ENCODE data around the gene ANKRD33B.
"Not testable (repeated sequence)": the region's sequence is repeated elsewhere in the genome, so short reads cannot be mapped to it uniquely, and the experiment has no call there.

The ANKRD33B gene

GRCh38 chr5:10633271-10634049, 69.6 kb downstream of the ANKRD33B start:
- no peak overlapping the region for H3K4me3 ChIP-seq (ENCODE audit: low read depth, low read length)

DNA sequence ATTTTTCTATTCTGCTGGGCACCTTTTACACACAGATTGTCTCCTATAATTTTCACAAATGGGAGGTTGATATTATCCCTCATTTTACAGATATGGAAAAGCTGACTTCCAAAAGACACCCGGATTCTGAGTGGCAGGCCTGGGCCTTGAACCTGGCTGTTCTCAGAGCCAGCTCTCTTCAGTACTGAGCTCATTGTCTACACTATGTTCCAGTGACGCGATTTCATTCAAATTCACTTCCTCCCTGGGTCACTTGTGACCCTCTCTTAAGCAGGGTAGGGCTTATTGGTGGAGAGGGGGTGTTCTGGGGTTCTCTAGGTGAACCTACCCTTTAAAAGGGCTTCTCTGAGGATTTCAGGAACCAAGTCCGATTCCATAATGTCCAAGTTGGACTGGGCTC, 70.2 kb downstream of the ANKRD33B start:
- H3K4me3 ChIP-seq (ENCODE audit: low read depth, low read length) = no peak overlapping the region

- no peak overlapping the region for H3K4me3 ChIP-seq (ENCODE audit: low read depth, low read length)
These were observed 70.7 kb downstream of the ANKRD33B start for GRCh38 chr5:10634562-10634961.

DNA sequence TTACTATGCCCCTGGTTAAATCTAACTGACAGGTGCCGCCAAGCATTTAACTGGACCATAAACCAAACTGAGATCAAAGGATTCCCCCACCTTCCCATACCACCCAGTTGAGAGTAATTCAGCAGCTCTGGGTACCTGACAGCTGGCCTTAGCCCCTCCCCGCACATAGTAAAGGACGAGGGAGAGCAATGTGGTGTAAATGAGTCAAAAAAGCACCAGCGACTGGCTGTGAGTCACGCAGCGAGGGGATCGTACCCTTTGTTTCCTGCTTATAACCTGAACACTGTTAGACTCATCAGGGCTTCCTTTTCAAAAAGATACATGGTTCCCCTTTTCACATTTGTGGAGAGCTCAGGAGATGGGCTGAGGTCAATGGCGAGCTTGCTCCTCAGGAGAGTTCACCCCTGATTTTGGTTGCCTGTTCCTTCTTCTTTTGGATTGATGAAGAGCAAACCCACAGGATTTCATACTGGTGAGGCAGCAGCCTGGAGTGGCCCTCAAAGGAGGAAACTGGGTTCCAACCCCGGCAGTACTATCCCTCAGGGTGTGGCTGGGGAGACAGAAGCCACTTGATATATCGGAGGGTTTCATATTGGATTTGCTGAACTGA, 71.5 kb downstream of the ANKRD33B start:
- H3K4me3 ChIP-seq (ENCODE audit: low read depth, low read length) = no peak overlapping the region

GRCh38 chr5:10635867-10636350, 72.0 kb downstream of the ANKRD33B start:
- no peak overlapping the region for H3K4me3 ChIP-seq (ENCODE audit: low read depth, low read length)

DNA sequence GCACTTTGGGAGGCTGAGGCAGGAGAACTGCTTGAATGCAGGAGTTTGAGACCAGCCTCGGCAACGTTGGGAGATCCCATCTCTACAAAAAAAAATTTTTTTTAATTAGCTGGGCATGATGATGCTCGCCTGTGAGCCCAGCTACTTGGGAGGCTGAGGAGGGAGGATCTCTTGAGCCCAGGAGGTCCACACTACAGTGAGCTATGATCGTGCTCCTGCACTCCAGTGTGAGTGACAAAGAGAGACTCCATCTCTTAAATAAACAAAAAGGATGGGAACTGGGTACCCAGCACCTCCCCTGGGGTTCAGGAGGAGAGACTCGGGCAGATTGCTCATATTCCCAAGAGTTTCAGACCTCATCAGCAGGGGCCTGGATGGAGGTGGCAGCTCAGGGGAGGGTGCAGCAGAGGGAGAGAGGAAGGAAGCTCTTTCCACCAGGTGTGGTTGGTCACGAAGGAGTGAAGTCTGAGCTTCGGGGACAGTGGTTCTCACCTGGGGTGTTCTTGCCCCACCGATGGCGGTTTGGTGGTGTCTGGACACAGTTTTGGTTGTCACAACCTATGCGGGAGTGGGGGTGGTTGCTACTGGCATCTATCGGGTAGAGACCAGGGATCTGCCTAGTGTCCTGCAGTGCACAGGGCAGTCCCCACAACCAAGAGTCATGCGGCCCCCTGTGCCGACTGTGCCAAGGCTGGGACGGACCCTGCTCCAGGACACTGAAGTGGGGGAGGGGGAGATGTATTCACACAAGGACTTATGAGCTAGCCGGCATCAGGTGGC, 72.7 kb downstream of the ANKRD33B start:
- no peak overlapping the region for H3K4me3 ChIP-seq (ENCODE audit: low read depth, low read length)

DNA sequence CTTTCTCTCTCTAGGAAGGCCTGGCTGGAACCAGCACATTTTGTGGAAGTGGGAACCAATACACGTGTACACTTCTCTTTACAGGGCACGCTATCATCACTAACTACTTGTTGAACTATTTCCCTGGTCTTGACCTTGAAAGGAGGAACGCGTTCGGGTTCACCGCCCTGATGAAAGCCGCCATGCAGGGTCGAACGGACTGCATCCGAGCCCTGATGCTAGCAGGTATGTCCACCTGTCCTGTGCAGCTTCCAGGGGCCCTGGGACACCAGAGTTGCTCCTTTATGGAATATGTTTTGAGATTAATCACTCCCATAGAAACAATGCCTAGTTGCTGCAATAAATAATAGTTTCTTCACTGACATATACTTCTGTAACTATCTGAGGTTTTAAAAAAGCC, 74.1 kb downstream of the ANKRD33B start:
- peak overlapping the region; percentile 14 for H3K4me3 ChIP-seq (ENCODE audit: low read depth, low read length)

- H3K4me3 ChIP-seq (ENCODE audit: low read depth, low read length) = not testable (repeated sequence)
These were observed 74.9 kb downstream of the ANKRD33B start for GRCh38 chr5:10638723-10639122.

- no peak overlapping the region for H3K4me3 ChIP-seq (ENCODE audit: low read depth, low read length)
These were observed 76.0 kb downstream of the ANKRD33B start for GRCh38 chr5:10639846-10640368.

DNA sequence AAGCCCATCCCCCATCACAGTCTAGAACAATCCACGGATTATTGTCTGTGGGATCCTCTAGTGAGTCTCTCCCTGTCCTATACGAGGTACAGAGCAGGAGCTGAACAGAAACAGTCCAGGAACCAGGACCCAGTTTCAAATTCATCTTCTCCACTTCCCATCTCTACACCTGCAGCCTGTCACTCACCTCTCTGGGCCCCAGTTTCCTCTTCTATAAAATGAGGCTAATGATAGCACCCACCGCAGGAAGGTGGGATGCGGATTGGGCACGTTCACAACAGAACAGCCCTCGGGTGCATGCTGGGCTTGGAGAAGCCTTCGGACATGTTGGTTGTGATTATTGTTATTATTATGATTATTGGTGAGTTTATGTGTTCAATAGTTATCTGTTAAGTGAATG, 78.5 kb downstream of the ANKRD33B start:
- no peak overlapping the region for H3K4me3 ChIP-seq (ENCODE audit: low read depth, low read length)

- no peak overlapping the region for H3K4me3 ChIP-seq (ENCODE audit: low read depth, low read length)
These were observed 80.3 kb downstream of the ANKRD33B start for GRCh38 chr5:10644192-10644591.

DNA sequence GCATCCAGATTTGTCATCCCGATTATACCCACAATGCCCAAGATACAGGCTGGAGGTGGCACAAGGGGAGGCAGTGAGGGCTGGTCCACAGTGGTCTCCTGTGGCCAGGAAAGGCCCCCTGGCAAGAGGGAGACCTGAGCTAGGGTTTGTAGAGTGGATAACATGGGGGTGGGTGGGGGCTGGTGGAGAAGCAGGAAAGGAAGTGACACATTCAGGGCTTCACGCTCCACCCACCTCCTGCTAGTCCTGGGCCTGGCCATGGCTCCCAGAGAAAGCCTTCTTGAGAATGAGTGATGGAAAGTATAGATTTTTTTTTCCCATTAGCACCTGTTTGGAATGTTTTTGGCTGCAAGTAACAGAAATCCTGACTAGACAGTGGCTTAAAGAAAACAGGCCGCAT, 81.3 kb downstream of the ANKRD33B start:
- no peak overlapping the region for H3K4me3 ChIP-seq (ENCODE audit: low read depth, low read length)

DNA sequence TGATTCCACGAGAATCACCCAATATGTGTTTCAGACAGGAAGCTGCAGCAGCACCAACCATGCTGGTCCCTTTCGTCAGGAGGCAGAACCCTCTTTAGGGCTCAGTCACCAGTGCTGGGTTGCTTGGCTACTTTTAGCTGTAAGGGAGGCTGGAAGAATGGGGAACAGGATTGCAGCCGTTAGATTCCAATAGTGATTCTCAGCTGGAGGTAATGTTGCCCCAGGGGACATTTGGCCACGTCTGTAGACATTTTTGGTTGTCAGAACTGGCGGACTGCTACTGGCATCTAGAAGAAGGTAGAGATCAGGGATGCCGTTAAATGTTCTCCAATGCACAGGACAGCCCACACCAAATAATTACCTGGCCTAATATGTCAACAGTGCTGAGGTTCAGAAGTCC, 81.8 kb downstream of the ANKRD33B start:
- no peak overlapping the region for H3K4me3 ChIP-seq (ENCODE audit: low read depth, low read length)

GRCh38 chr5:10647640-10648039, 83.8 kb downstream of the ANKRD33B start:
- no peak overlapping the region for H3K4me3 ChIP-seq (ENCODE audit: low read depth, low read length)

DNA sequence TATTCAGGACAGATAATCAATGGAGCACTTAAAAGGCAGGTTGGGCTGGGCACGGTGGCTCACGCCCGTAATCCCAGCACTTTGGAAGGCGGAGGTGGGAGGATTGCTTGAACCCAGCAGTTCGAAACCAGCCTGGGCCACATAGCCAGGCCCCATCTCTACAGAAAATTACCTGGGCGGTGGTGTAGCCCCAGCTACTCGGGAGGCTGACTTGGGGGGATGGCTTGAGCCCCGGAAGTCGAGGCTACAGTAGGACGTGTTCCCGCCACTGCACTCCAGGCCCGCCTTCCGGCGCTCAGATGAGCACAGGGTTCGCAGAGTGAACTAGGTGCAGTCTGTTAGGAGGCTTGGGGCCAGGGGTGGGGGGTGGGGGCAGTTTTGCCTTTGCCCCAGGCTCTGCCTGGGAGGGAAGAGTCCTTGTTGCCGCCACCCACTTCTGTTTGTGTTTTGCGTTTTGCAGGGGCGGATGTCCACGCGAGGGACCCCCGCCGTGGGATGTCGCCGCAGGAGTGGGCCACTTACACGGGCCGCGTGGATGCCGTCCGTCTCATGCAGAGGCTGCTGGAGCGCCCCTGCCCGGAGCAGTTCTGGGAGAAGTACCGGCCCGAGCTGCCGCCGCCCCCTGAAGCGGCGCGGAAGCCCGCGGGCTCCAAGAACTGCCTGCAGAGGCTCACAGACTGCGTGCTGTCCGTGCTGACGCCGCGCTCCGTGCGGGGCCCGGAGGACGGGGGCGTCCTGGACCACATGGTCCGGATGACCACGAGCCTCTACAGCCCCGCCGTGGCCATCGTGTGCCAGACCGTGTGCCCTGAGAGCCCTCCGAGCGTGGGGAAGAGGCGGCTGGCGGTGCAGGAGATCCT, 85.2 kb downstream of the ANKRD33B start:
- H3K4me3 ChIP-seq (ENCODE audit: low read depth, low read length) = no peak overlapping the region

DNA sequence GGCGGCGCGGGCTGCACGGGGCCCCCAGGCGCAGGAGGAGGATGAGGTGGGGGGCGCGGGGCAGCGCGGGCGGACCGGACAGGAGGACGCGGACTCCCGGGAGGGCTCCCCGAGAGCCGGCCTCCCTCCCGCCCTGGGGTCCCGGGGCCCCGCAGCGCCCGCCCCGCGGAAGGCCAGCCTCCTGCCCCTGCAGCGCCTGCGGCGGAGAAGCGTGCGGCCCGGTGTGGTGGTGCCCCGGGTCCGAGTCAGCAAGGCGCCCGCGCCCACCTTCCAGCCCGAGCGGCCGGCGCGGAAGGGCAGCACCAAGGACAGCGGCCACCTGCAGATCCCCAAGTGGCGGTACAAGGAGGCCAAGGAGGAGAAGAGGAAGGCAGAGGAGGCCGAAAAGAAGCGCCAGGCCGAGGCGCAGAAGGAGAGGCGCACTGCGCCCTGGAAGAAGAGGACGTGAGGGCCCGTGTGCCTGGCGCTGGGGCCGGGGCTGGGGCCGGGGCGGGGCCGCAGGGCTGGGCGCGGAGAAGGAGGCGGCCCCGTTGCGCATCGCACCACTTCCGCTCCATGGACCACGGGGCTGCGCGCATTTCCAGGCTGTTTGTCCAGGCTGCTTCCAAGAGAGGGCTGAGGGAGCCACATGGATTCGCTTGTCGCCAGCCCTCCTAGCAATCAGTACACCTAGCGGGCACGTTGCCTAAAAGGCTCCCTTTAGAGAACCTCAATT, 86.0 kb downstream of the ANKRD33B start:
- H3K4me3 ChIP-seq (ENCODE audit: low read depth, low read length) = no peak overlapping the region

GRCh38 chr5:10652151-10652550, 88.3 kb downstream of the ANKRD33B start:
- no peak overlapping the region for H3K4me3 ChIP-seq (ENCODE audit: low read depth, low read length)

DNA sequence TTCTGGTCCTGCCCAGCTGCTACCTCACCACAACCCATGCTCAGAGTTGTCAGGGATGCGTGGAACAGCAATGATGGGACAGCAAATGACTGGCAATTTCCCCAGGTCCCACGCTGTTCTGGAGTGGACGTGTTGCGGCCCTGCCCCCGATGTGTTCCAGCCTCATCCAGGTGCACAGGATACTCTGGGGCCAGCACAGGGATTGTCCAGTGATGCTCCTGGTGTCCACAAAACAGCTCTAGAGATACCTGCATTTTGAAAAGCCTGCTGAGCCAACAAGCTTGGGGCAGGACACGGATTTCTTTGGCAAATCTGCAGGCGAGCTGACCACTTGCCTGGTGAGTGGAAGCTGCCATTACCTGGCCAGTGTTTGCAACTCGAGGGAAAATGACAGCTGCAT, 88.7 kb downstream of the ANKRD33B start:
- no peak overlapping the region for H3K4me3 ChIP-seq (ENCODE audit: low read depth, low read length)

GRCh38 chr5:10653043-10653442, 89.2 kb downstream of the ANKRD33B start:
- H3K4me3 ChIP-seq (ENCODE audit: low read depth, low read length) = no peak overlapping the region
